IPS-15b (cell line): ENCODE results near the gene ZFR.
"Not testable (repeated sequence)": the region's sequence is repeated elsewhere in the genome, so short reads cannot be mapped to it uniquely, and the experiment has no call there.

Experiments used
- H3K27me3 ChIP-seq: one replicate; pipeline ENCODE4 v1.6.1; 2013; ENCODE audit warnings: low read length; ENCODE audit not compliant: control insufficient read depth, insufficient read depth
- H3K36me3 ChIP-seq: one replicate; pipeline ENCODE4 v1.6.1; 2013; ENCODE audit warnings: low read length; ENCODE audit not compliant: control insufficient read depth, insufficient read depth
- H3K4me1 ChIP-seq: one replicate; pipeline ENCODE4 v1.6.1; 2013; ENCODE audit warnings: mild to moderate bottlenecking, low read length; ENCODE audit not compliant: control insufficient read depth, insufficient read depth
- H3K4me3 ChIP-seq: one replicate; pipeline ENCODE4 v1.5.1; 2013; ENCODE audit warnings: low read depth, low read length
- H3K9ac ChIP-seq: one replicate; pipeline ENCODE4 v1.6.1; 2013; ENCODE audit warnings: low read depth, mild to moderate bottlenecking, low read length
- H3K9me3 ChIP-seq: one replicate; pipeline ENCODE4 v1.6.1; 2013; ENCODE audit warnings: mild to moderate bottlenecking, low read length; ENCODE audit not compliant: control insufficient read depth, insufficient read depth

Gene ZFR

GRCh38 chr5:32446630-32447029, 2.1 kb upstream of the ZFR start:
- Histone ChIP-seq H3K9me3 (no peaks in the 10 kb centered on the region), H3K9ac (no peak overlapping the region), H3K4me3 (no peak overlapping the region), H3K27me3 (peaks cover 24% of the 10 kb centered on the region), H3K4me1 (peaks cover 5% of the 10 kb centered on the region), H3K36me3 (no peaks in the 10 kb centered on the region)

DNA sequence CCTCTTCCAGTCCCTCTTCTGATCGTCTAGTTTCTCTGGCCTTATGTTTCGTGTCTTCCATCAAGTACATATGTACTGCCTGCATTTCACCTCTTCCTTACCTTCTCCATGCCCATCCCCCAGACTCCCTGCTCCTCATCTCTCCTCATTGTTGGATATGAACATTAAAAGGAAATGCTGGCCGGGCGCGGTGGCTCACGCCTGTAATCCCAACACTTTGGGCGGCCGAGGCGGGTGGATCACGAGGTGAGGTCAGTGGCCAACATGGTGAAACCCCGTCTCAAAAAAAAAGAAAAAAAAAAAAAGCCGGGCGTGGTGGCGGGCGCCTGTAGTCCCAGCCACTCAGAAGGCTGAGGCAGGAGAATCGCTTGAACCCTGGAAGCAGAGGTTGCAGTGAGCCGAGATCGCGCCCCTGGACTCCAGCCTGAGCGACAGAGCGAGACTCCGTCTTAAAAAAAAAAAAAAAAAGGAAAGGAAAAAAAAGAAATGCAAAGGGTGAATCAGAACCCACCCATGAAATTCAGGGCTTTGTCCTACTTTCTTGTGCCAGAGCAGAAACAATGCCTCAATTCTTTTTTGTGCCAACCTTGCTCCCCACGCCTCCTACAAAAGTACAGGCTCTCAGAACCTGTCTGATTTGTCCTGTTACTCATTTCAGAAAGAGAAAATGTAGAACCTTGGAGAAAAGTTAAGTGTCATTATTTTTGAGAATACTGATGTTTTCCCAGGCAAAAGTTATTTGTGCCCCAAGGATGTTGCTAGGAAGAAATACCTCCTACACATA, 1.5 kb upstream of the ZFR start:
- Histone ChIP-seq H3K4me1 (peaks cover 5% of the 10 kb centered on the region), H3K9ac (no peak overlapping the region), H3K4me3 (peak overlapping the region; percentile 81), H3K36me3 (no peaks in the 10 kb centered on the region), H3K27me3 (peaks cover 24% of the 10 kb centered on the region), H3K9me3 (no peaks in the 10 kb centered on the region)

GRCh38 chr5:32445287-32445758, 783 bp upstream of the ZFR start:
- peak overlapping the region; percentile 8 for H3K9ac ChIP-seq
- peaks cover 5% of the 10 kb centered on the region for H3K4me1 ChIP-seq
- peak overlapping the region; percentile 81 for H3K4me3 ChIP-seq
- no peaks in the 10 kb centered on the region for H3K36me3 ChIP-seq
- H3K27me3 ChIP-seq, result peaks cover 24% of the 10 kb centered on the region
- no peaks in the 10 kb centered on the region for H3K9me3 ChIP-seq

- Histone ChIP-seq H3K4me1 (peaks cover 5% of the 10 kb centered on the region), H3K9ac (peak overlapping the region; percentile 62), H3K27me3 (peaks cover 24% of the 10 kb centered on the region), H3K4me3 (peak overlapping the region; percentile 87), H3K9me3 (no peaks in the 10 kb centered on the region), H3K36me3 (no peaks in the 10 kb centered on the region)
These were observed 754 bp downstream of the ZFR start for GRCh38 chr5:32443541-32444430.

- peak overlapping the region; percentile 87 for H3K4me3 ChIP-seq
- H3K27me3 ChIP-seq, result peaks cover 24% of the 10 kb centered on the region
- no peaks in the 10 kb centered on the region for H3K36me3 ChIP-seq
- peaks cover 5% of the 10 kb centered on the region for H3K4me1 ChIP-seq
- no peak overlapping the region for H3K9ac ChIP-seq
- no peaks in the 10 kb centered on the region for H3K9me3 ChIP-seq
These were observed 1.4 kb downstream of the ZFR start for GRCh38 chr5:32443145-32443540.

DNA sequence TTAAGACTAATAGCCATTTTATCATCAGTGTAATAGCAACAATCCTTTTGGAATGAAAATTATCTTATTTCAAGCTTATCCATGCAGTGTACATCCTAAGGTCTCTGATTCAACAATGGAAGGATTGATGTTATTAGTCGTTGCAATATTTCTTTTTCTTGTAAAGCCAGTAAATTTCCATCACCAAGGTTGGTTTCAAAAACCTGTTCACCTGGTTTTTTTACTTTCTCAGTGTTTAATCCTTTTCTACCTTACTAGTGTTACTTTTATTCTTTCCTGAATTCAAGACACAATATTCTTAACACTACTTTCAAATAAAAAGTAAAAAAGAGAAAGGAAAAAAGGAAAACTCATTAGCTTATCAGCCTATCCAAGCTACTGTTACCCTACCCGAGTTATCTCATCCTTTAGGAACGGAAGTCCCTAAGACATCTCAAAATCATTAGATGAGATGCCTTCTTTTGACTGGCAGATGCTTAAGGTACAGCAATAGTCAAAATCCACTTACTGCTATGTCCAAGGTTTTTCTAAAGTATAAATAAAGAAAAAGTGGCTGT, 5.4 kb downstream of the ZFR start:
- H3K4me1 ChIP-seq, result no peaks in the 10 kb centered on the region
- no peaks in the 10 kb centered on the region for H3K9me3 ChIP-seq
- H3K36me3 ChIP-seq, result no peaks in the 10 kb centered on the region
- H3K27me3 ChIP-seq, result no peaks in the 10 kb centered on the region
- no peak overlapping the region for H3K4me3 ChIP-seq
- H3K9ac ChIP-seq, result no peak overlapping the region

GRCh38 chr5:32436553-32437242, 7.8 kb downstream of the ZFR start:
- Histone ChIP-seq H3K27me3 (no peaks in the 10 kb centered on the region), H3K36me3 (no peaks in the 10 kb centered on the region), H3K9me3 (no peaks in the 10 kb centered on the region), H3K9ac (no peak overlapping the region), H3K4me1 (no peaks in the 10 kb centered on the region), H3K4me3 (no peak overlapping the region)

- Histone ChIP-seq H3K36me3 (no peaks in the 10 kb centered on the region), H3K9ac (no peak overlapping the region), H3K4me1 (no peaks in the 10 kb centered on the region)
These were observed 9.2 kb downstream of the ZFR start for GRCh38 chr5:32435383-32435782.

DNA sequence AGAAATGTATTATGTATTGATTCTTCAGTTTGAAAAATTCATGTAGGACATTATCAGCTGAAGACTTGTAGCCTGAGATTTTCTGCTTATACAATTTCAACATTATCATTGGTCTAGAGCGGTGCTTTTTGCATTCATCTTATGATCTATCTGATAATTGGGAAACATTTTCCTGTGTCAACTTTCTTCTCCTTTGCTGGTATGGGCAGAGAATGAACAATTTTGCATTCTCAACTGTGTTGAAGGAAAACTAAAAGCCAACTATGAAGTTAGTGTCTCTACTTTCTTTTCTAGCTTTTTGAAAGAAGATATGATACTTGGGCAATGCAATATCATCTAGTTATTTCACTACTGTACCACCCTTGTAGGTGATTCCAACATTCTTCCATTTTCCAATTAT, 10.3 kb downstream of the ZFR start:
- H3K4me3 ChIP-seq, result no peak overlapping the region
- no peak overlapping the region for H3K9ac ChIP-seq
- no peaks in the 10 kb centered on the region for H3K4me1 ChIP-seq
- no peaks in the 10 kb centered on the region for H3K36me3 ChIP-seq
- no peaks in the 10 kb centered on the region for H3K9me3 ChIP-seq
- no peaks in the 10 kb centered on the region for H3K27me3 ChIP-seq

More at GRCh38 chr5:32435383-32435782, 9.2 kb downstream of the ZFR start:
- Histone ChIP-seq H3K4me3 (no peak overlapping the region), H3K9me3 (no peaks in the 10 kb centered on the region), H3K27me3 (no peaks in the 10 kb centered on the region)

DNA sequence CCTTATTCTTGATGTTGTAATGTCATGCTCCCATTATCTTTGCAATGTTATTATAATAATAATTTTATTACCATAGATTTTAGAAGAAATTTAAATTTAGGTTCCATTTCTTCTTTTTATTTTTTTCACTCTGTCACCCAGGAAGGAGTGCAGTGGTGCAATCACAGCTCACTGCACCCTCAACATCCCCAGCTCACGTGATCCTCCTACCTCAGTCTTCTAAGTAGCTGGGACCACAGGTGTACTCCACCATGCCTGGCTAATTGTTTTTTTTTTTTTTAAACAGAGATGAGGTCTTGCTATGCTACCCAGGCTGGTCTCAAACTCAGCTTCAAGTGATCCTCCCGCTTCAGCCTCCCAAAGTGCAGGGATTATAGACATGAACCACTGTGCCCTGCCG, 11.9 kb downstream of the ZFR start:
- Histone ChIP-seq H3K4me3 (no peak overlapping the region), H3K9me3 (no peaks in the 10 kb centered on the region), H3K36me3 (peaks cover 3% of the 10 kb centered on the region), H3K4me1 (no peaks in the 10 kb centered on the region), H3K9ac (no peak overlapping the region), H3K27me3 (no peaks in the 10 kb centered on the region)

- not testable (repeated sequence) for H3K27me3 ChIP-seq, H3K36me3 ChIP-seq, H3K9me3 ChIP-seq, H3K9ac ChIP-seq, H3K4me1 ChIP-seq, H3K4me3 ChIP-seq
These were observed 13.7 kb downstream of the ZFR start for GRCh38 chr5:32430825-32431224.
